A549 treated with CORT108297 at 1 μM for 4 hours (cell line): Measurements from ENCODE around the gene PRF1. TPM values are rescaled to one million over a fixed set of nuclear protein-coding genes. Genes with fewer than 3 reads are reported as not detected.

ENCODE experiments used
- total RNA-seq: library from RNA; stranded (reverse); fragments of 200-300 nt; extraction: Qiagen RNA extraction; gene quantifications from 5 replicates; pipeline ENCODE4 v1.2.3, GENCODE V29; 2022

The PRF1 gene
- not detected in 5 replicates for total RNA-seq

DNA sequence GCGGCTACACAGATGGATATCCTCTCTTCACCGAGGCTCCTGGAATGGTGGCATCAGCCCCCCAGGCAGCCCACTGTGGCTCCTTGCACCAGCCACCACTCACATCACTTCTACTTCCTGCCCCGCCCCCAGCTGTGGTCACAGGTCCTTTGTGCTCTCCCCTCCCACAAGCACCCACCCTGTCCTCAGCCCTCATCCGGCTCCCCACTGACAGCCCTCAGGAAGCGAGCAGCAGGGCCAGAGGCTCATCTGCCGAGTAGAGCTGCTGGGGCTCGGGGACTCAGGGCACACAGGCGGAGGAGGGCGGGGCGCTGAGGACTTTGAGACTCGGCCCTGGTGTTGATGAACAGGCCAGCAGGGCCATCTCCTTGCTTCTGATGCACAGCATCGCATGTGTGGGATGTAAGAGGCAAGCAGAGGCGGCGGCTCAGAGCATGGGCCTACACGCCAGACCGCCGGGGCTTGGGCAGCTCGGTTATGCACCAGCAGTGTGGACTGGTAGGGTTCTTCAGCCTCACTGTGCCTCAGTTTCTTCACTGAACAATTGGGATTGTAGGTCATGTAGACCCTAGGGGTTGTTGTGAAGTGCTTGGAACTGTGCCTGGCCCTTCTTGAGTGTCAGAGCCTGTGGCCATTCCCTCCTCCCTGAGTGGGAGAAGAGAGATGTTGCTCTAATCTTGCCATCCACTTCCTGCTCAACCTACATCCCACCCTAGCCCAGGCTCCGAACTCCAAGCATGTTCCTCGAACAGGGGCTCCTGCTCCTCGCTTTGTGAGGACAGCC, at the start of gene PRF1:
Gene PRF1, minus strand, starts transcription at position 77 of the 784 bp plus-strand sequence. CDS start 1,839 bp downstream, outside the sequence.

Other genes starting within 250 kb of the PRF1 start
- 17.7 to 21.7 TPM (median 19.9 TPM) in 5 replicates for gene LRRC20, start 220.1 kb downstream of the PRF1 start, total RNA-seq
- gene EIF4EBP2, start 198.6 kb downstream of the PRF1 start, total RNA-seq: 12.5 to 14.9 TPM (median 13.9 TPM) in 5 replicates
- gene NODAL, start 161.1 kb downstream of the PRF1 start, total RNA-seq: not detected in 5 replicates
- gene PALD1, start 124.0 kb downstream of the PRF1 start, total RNA-seq: 5.8 to 8.4 TPM (median 8.0 TPM) in 5 replicates
- 0.05 to 0.10 TPM (median 0.09 TPM) in 5 replicates for gene ADAMTS14, start 69.8 kb upstream of the PRF1 start, total RNA-seq
- gene TBATA, start 182.6 kb upstream of the PRF1 start, total RNA-seq: not detected in 5 replicates
- 25.5 to 33.9 TPM (median 28.8 TPM) in 5 replicates for gene SGPL1, start 213.2 kb upstream of the PRF1 start, total RNA-seq